ENCODE measurements around the gene SDK1. TPM values are rescaled to one million over a fixed set of nuclear protein-coding genes. Genes with fewer than 3 reads are reported as not detected.

Gene SDK1
- total RNA-seq, 2 donors from 2014 or later: 1.3 to 2.6 TPM

- no peak for DNase-seq
- Histone ChIP-seq H3K9me3 (no peaks in the 10 kb centered on the region), H3K27ac (no peak overlapping the region), H3K27me3 (no peaks in the 10 kb centered on the region), H3K36me3 (no peaks in the 10 kb centered on the region), H3K9ac (ENCODE audit: low read depth in 2 of 2, low read length in 2 of 2) (no peak overlapping the region), H3K4me1 (no peaks in the 10 kb centered on the region), H3K4me3 (no peak overlapping the region)
- intact Hi-C loops (cut with DNase I): no loop called here
- TF ChIP-seq, protein P1, sequence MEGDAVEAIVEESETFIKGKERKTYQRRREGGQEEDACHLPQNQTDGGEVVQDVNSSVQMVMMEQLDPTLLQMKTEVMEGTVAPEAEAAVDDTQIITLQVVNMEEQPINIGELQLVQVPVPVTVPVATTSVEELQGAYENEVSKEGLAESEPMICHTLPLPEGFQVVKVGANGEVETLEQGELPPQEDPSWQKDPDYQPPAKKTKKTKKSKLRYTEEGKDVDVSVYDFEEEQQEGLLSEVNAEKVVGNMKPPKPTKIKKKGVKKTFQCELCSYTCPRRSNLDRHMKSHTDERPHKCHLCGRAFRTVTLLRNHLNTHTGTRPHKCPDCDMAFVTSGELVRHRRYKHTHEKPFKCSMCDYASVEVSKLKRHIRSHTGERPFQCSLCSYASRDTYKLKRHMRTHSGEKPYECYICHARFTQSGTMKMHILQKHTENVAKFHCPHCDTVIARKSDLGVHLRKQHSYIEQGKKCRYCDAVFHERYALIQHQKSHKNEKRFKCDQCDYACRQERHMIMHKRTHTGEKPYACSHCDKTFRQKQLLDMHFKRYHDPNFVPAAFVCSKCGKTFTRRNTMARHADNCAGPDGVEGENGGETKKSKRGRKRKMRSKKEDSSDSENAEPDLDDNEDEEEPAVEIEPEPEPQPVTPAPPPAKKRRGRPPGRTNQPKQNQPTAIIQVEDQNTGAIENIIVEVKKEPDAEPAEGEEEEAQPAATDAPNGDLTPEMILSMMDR (IDR thresholded peaks at IDR 0.05): no peak
Observed at GRCh38 chr7:4200546-4201094, 899.6 kb downstream of the SDK1 start.

DNA sequence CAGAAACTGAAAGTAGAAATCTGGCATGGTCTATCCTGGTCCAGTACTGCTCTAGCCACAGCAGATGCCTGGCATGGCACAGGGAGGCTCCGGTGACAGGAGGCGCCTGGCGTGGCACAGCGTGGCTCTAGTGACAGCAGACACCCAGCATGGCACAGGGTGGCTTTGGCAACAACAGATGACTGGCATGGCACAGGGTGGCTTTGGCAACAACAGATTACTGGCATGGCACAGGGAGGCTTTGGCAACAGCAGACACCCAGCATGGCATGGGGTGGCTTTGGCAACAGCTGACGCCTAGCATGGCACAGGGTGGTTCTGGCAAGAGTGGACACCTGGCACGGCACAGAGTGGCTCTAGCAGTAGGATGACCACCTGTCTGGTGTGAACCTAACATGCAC, 900.5 kb downstream of the SDK1 start:
- H3K27ac ChIP-seq: no peak overlapping the region
- H3K9ac ChIP-seq (ENCODE audit: low read depth in 2 of 2, low read length in 2 of 2): no peak overlapping the region
- no peaks in the 10 kb centered on the region for H3K36me3 ChIP-seq
- TF ChIP-seq, protein P1 (IDR thresholded peaks at IDR 0.05): no peak
- DNase-seq: no peak
- H3K4me1 ChIP-seq: no peaks in the 10 kb centered on the region
- no peak overlapping the region for H3K4me3 ChIP-seq
- H3K9me3 ChIP-seq: no peaks in the 10 kb centered on the region
- intact Hi-C loops (cut with DNase I): no loop called here
- no peaks in the 10 kb centered on the region for H3K27me3 ChIP-seq

DNA sequence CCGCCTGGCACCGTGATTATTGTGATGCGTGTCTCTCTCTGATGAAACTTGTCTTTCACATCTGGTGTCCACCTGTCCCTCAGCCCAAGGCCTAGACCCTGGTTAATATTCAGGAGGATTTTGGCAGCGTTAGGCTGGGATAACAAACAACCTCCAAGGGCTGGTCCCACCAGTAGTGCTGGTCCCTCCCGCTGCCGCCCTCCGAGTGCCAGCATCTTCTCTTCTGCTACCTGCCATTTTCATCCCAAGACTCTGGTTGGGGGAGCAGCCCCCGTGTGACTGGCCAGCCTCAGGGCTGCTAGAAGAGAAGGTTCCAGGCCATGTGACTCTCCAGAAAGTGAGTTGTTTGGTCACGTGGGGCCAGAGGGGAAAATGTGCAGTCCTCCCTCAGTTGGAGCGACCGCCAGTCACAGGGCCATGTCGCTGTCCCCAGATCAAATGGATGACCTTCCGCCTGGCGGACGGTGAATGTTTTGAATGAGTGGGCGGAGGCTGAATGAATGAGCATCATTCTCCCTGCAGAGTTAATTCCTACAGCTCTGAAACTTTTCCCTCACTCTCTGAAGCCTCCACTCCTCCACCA, 901.2 kb downstream of the SDK1 start:
- Histone ChIP-seq H3K27ac (no peak overlapping the region), H3K4me3 (no peak overlapping the region), H3K9ac (ENCODE audit: low read depth in 2 of 2, low read length in 2 of 2) (no peak overlapping the region), H3K9me3 (no peaks in the 10 kb centered on the region), H3K4me1 (no peaks in the 10 kb centered on the region), H3K27me3 (no peaks in the 10 kb centered on the region), H3K36me3 (no peaks in the 10 kb centered on the region)
- intact Hi-C loops (cut with DNase I): no loop called here
- TF ChIP-seq, protein P1 (IDR thresholded peaks at IDR 0.05): no peak
- DNase-seq: no peak

DNA sequence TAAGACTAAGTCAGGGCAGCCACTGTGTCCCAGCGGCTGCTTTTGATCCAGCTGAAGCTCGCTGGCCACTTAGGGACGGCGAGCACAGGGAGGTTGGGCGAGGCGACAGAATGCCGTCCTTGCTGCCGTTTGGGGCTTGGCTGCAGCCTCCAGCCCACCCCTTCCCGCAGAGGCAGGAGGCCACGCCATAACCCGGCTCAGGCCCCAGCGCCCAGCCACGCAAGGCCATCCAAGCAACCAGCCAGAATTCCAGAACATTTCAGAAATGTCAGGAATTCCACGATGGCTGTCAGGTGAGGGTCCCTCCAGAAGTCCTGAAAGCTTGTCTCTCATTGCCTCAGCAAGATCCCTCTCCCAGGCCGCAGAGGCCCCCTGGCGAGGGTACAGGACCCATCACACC, 901.9 kb downstream of the SDK1 start:
- Histone ChIP-seq H3K27ac (no peak overlapping the region), H3K4me3 (no peak overlapping the region), H3K9ac (ENCODE audit: low read depth in 2 of 2, low read length in 2 of 2) (no peak overlapping the region), H3K27me3 (no peaks in the 10 kb centered on the region), H3K4me1 (no peaks in the 10 kb centered on the region), H3K36me3 (no peaks in the 10 kb centered on the region), H3K9me3 (no peaks in the 10 kb centered on the region)
- intact Hi-C loops (cut with DNase I): no loop called here
- TF ChIP-seq, protein P1 (IDR thresholded peaks at IDR 0.05): no peak
- DNase-seq: no peak

- no peak overlapping the region for H3K9ac ChIP-seq (ENCODE audit: low read depth in 2 of 2, low read length in 2 of 2)
- intact Hi-C loops (cut with DNase I): no loop called here
- no peaks in the 10 kb centered on the region for H3K9me3 ChIP-seq
- H3K4me1 ChIP-seq: no peaks in the 10 kb centered on the region
- H3K27ac ChIP-seq: no peak overlapping the region
- H3K27me3 ChIP-seq: no peaks in the 10 kb centered on the region
- no peak for DNase-seq
- no peak overlapping the region for H3K4me3 ChIP-seq
- H3K36me3 ChIP-seq: no peaks in the 10 kb centered on the region
- TF ChIP-seq, protein P1 (IDR thresholded peaks at IDR 0.05): no peak
Observed at GRCh38 chr7:4203626-4204512, 902.8 kb downstream of the SDK1 start.

All from colonic mucosa (tissue), 4 donors.